ENCODE measurements around the gene CASQ2. TPM values are rescaled to one million over a fixed set of nuclear protein-coding genes. Genes with fewer than 3 reads are reported as not detected.

The CASQ2 gene
- total and polyA plus RNA-seq, 2 of the 13 experiments (the other 11 are each of a cell fraction or from before 2014, with no cell fraction given) = not detected

DNA sequence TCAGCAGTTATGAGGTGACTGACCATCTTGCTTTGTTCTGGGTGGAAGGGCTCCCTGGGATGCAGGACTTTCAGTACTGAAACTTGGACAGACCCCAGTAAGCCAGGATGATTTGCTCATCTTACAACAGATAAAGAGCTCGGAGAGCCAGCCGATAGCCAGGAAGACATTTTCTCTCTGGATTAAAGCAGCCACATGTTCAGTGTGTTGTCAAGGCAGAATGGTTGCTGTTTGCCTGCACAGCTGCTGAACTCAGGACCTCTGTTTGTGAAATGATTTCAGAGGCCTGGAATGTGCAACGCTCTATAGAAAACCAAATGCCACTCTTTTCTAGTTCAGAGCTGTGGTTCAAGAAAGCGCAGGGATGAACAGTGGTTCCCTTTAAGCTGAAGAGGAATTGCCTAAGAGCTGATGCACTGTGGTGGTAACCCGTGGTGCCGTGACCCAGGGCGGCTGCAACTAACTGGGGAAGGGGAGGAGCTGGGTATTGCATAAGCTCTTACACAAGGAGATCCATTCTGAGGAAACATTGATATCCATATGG, 40.7 kb downstream of the CASQ2 start (continued):
- TF ChIP-seq, protein P1, sequence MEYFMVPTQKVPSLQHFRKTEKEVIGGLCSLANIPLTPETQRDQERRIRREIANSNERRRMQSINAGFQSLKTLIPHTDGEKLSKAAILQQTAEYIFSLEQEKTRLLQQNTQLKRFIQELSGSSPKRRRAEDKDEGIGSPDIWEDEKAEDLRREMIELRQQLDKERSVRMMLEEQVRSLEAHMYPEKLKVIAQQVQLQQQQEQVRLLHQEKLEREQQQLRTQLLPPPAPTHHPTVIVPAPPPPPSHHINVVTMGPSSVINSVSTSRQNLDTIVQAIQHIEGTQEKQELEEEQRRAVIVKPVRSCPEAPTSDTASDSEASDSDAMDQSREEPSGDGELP (IDR thresholded peaks at IDR 0.05; ENCODE audit: borderline replicate concordance, low read depth) = peak; percentile 88
- TF ChIP-seq ZNF230 (CRISPR knock-in tag; IDR thresholded peaks at IDR 0.05) (no peak), CAMTA2 (CRISPR knock-in tag; IDR thresholded peaks at IDR 0.05; ENCODE audit: borderline replicate concordance) (no peak), MBD4 (IDR thresholded peaks at IDR 0.05; ENCODE audit: borderline replicate concordance, low read length) (no peak), RXRB (CRISPR knock-in tag; IDR thresholded peaks at IDR 0.05; ENCODE audit: borderline replicate concordance) (peak; percentile 56; the same call in 1 of the 2 replicates), ZNF382 (CRISPR knock-in tag; IDR thresholded peaks at IDR 0.05; ENCODE audit: borderline replicate concordance) (no peak), ERF (CRISPR knock-in tag; IDR thresholded peaks at IDR 0.05) (0 out of 2 replicates have a peak, but pooled peaks have one; percentile 37), TBX2 (CRISPR knock-in tag; IDR thresholded peaks at IDR 0.05; ENCODE audit: borderline replicate concordance) (0 out of 2 replicates have a peak, but pooled peaks have one; percentile 35), TGIF2 (CRISPR knock-in tag; IDR thresholded peaks at IDR 0.05) (no peak), MAFK (conservative IDR thresholded peaks at IDR 0.05 in 1 of 2, IDR thresholded peaks at IDR 0.05 in 1 of 2; ENCODE audit: low read length in 2 of 2) (peak in 1 of 2 experiments; percentile 2; a peak in 1 of 4 replicates), ARNT2 (CRISPR knock-in tag; IDR thresholded peaks at IDR 0.05; ENCODE audit: low read depth) (no peak), SRSF1 (optimal IDR thresholded peaks at IDR 0.05; ENCODE audit: low read depth, low read length) (no peak), ZNF451 (CRISPR knock-in tag; IDR thresholded peaks at IDR 0.05) (no peak), TCF7 (IDR thresholded peaks at IDR 0.05; ENCODE audit: low read depth) (no peak; the same call in 1 of the 2 replicates), ZNF234 (CRISPR knock-in tag; conservative IDR thresholded peaks at IDR 0.05) (no peak), ZNF331 (CRISPR knock-in tag; IDR thresholded peaks at IDR 0.05) (peak; percentile 64; the same call in 1 of the 2 replicates), CEBPG (CRISPR knock-in tag; IDR thresholded peaks at IDR 0.05) (peak; percentile 91), ISX (CRISPR knock-in tag; conservative IDR thresholded peaks at IDR 0.05) (no peak)
- TF ChIP-seq, protein P2, sequence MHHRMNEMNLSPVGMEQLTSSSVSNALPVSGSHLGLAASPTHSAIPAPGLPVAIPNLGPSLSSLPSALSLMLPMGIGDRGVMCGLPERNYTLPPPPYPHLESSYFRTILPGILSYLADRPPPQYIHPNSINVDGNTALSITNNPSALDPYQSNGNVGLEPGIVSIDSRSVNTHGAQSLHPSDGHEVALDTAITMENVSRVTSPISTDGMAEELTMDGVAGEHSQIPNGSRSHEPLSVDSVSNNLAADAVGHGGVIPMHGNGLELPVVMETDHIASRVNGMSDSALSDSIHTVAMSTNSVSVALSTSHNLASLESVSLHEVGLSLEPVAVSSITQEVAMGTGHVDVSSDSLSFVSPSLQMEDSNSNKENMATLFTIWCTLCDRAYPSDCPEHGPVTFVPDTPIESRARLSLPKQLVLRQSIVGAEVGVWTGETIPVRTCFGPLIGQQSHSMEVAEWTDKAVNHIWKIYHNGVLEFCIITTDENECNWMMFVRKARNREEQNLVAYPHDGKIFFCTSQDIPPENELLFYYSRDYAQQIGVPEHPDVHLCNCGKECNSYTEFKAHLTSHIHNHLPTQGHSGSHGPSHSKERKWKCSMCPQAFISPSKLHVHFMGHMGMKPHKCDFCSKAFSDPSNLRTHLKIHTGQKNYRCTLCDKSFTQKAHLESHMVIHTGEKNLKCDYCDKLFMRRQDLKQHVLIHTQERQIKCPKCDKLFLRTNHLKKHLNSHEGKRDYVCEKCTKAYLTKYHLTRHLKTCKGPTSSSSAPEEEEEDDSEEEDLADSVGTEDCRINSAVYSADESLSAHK (CRISPR knock-in tag; IDR thresholded peaks at IDR 0.05; ENCODE audit: borderline replicate concordance) = no peak
- TF ChIP-seq, protein P3, sequence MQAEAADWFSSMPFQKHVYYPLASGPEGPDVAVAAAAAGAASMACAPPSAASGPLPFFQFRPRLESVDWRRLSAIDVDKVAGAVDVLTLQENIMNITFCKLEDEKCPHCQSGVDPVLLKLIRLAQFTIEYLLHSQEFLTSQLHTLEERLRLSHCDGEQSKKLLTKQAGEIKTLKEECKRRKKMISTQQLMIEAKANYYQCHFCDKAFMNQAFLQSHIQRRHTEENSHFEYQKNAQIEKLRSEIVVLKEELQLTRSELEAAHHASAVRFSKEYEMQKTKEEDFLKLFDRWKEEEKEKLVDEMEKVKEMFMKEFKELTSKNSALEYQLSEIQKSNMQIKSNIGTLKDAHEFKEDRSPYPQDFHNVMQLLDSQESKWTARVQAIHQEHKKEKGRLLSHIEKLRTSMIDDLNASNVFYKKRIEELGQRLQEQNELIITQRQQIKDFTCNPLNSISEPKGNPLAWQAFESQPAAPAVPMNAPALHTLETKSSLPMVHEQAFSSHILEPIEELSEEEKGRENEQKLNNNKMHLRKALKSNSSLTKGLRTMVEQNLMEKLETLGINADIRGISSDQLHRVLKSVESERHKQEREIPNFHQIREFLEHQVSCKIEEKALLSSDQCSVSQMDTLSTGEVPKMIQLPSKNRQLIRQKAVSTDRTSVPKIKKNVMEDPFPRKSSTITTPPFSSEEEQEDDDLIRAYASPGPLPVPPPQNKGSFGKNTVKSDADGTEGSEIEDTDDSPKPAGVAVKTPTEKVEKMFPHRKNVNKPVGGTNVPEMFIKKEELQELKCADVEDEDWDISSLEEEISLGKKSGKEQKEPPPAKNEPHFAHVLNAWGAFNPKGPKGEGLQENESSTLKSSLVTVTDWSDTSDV (CRISPR knock-in tag; IDR thresholded peaks at IDR 0.05) = no peak
- TF ChIP-seq, protein P4, sequence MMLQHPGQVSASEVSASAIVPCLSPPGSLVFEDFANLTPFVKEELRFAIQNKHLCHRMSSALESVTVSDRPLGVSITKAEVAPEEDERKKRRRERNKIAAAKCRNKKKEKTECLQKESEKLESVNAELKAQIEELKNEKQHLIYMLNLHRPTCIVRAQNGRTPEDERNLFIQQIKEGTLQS (CRISPR knock-in tag; IDR thresholded peaks at IDR 0.05) = peak; percentile 55
- TF ChIP-seq, protein P5, sequence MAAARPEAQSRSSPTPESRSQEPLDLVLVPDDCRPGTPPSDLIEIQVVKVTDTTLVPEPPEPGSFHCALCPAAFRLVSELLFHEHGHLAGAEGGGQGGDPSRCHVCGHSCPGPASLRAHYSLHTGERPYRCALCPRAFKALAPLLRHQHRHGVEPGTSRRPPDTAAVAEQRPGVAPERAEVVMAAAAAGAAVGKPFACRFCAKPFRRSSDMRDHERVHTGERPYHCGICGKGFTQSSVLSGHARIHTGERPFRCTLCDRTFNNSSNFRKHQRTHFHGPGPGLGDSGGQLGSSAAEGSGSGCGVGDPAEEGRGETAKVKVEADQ (CRISPR knock-in tag; IDR thresholded peaks at IDR 0.05; ENCODE audit: borderline replicate concordance) = no peak
- TF ChIP-seq, protein P6, sequence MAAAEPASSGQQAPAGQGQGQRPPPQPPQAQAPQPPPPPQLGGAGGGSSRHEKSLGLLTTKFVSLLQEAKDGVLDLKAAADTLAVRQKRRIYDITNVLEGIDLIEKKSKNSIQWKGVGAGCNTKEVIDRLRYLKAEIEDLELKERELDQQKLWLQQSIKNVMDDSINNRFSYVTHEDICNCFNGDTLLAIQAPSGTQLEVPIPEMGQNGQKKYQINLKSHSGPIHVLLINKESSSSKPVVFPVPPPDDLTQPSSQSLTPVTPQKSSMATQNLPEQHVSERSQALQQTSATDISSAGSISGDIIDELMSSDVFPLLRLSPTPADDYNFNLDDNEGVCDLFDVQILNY (CRISPR knock-in tag; conservative IDR thresholded peaks at IDR 0.05) = no peak
